ENCODE measurements around the gene MARCKSL1. TPM values are rescaled to one million over a fixed set of nuclear protein-coding genes. Genes with fewer than 3 reads are reported as not detected.

Gene MARCKSL1
- total RNA-seq, 1 experiment from 2014 or later: 445 TPM

- ChIA-PET POLR2A (ENCODE audit: low non-redundant PET) (no interaction called here), CTCF (interaction anchor here (0.5 kb wide), 1 partner anchor 414 kb away, joined by 5 read pairs; no protein-coding TSS in a partner anchor)
- Histone ChIP-seq H3K4me1 (ENCODE audit: insufficient read depth, low read length, poor library complexity, severe bottlenecking) (no peaks in the 10 kb centered on the region), H3K4me3 (ENCODE audit: low read depth, low read length, poor library complexity, severe bottlenecking) (no peak overlapping the region), H3K27ac (ENCODE audit: low read depth, low read length, poor library complexity, severe bottlenecking) (no peak overlapping the region), H3K36me3 (ENCODE audit: insufficient read depth, low read length, poor library complexity, severe bottlenecking) (peaks cover 44% of the 10 kb centered on the region), H3K9me3 (ENCODE audit: low read depth, low read length, poor library complexity, severe bottlenecking) (no peaks in the 10 kb centered on the region), H3K27me3 (replicated peaks; ENCODE audit: insufficient read depth, low read depth, low read length, poor library complexity) (no peaks in the 10 kb centered on the region)
- TF ChIP-seq, protein P1, sequence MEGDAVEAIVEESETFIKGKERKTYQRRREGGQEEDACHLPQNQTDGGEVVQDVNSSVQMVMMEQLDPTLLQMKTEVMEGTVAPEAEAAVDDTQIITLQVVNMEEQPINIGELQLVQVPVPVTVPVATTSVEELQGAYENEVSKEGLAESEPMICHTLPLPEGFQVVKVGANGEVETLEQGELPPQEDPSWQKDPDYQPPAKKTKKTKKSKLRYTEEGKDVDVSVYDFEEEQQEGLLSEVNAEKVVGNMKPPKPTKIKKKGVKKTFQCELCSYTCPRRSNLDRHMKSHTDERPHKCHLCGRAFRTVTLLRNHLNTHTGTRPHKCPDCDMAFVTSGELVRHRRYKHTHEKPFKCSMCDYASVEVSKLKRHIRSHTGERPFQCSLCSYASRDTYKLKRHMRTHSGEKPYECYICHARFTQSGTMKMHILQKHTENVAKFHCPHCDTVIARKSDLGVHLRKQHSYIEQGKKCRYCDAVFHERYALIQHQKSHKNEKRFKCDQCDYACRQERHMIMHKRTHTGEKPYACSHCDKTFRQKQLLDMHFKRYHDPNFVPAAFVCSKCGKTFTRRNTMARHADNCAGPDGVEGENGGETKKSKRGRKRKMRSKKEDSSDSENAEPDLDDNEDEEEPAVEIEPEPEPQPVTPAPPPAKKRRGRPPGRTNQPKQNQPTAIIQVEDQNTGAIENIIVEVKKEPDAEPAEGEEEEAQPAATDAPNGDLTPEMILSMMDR (conservative IDR thresholded peaks at IDR 0.05; ENCODE audit: low read depth, low read length): no peak
- TF ChIP-seq EZH2 (IDR thresholded peaks at IDR 0.05; ENCODE audit: borderline replicate concordance, low read depth, low read length, poor library complexity, severe bottlenecking): no peak
- no peak for DNase-seq (ENCODE audit: low spot score)
- intact Hi-C loops (cut with micrococcal nuclease; ENCODE audit: unreplicated experiment): no loop called here
- no TSS peak for BruUV-seq (replicated peaks)
Observed at GRCh38 chr1:32367912-32368635, 32.0 kb upstream of the MARCKSL1 start.

DNA sequence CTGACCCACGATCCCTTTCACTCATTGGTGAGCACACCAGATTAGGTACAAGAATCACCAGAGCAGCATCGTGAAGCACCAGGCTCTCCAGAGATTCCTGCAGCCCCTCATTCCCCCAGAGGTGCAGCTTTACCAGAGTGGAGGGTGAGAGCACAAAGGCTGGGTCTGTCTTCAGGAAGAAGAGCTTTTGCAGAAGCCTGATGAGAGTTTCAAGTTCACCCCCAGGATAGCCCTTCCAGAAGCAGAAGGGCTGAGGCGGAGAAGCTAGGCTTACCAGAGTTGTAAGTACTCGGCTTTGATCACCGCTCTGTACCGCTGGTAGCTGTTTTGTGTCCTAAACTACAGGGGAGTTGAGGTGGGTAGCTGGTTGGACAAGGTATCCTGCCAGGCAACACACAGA is 29.4 kb upstream of the MARCKSL1 start:
- intact Hi-C loops (cut with micrococcal nuclease; ENCODE audit: unreplicated experiment): no loop called here
- Histone ChIP-seq H3K36me3 (ENCODE audit: insufficient read depth, low read length, poor library complexity, severe bottlenecking) (peaks cover 32% of the 10 kb centered on the region), H3K27ac (ENCODE audit: low read depth, low read length, poor library complexity, severe bottlenecking) (no peak overlapping the region), H3K4me3 (ENCODE audit: low read depth, low read length, poor library complexity, severe bottlenecking) (no peak overlapping the region), H3K4me1 (ENCODE audit: insufficient read depth, low read length, poor library complexity, severe bottlenecking) (peaks cover 9% of the 10 kb centered on the region), H3K9me3 (ENCODE audit: low read depth, low read length, poor library complexity, severe bottlenecking) (no peaks in the 10 kb centered on the region), H3K27me3 (replicated peaks; ENCODE audit: insufficient read depth, low read depth, low read length, poor library complexity) (no peaks in the 10 kb centered on the region)
- BruUV-seq (replicated peaks): no TSS peak
- TF ChIP-seq, protein P1 (conservative IDR thresholded peaks at IDR 0.05; ENCODE audit: low read depth, low read length): no peak
- TF ChIP-seq EZH2 (IDR thresholded peaks at IDR 0.05; ENCODE audit: borderline replicate concordance, low read depth, low read length, poor library complexity, severe bottlenecking): no peak
- CTCF ChIA-PET: no interaction called here
- DNase-seq (ENCODE audit: low spot score): no peak
- POLR2A ChIA-PET (ENCODE audit: low non-redundant PET): no interaction called here

GRCh38 chr1:32364836-32365235 is 28.8 kb upstream of the MARCKSL1 start:
- DNase-seq (ENCODE audit: low spot score): no peak
- BruUV-seq (replicated peaks): no TSS peak
- Histone ChIP-seq H3K36me3 (ENCODE audit: insufficient read depth, low read length, poor library complexity, severe bottlenecking) (peaks cover 32% of the 10 kb centered on the region), H3K4me1 (ENCODE audit: insufficient read depth, low read length, poor library complexity, severe bottlenecking) (peaks cover 9% of the 10 kb centered on the region), H3K9me3 (ENCODE audit: low read depth, low read length, poor library complexity, severe bottlenecking) (no peaks in the 10 kb centered on the region), H3K27me3 (replicated peaks; ENCODE audit: insufficient read depth, low read depth, low read length, poor library complexity) (no peaks in the 10 kb centered on the region), H3K27ac (ENCODE audit: low read depth, low read length, poor library complexity, severe bottlenecking) (no peak overlapping the region), H3K4me3 (ENCODE audit: low read depth, low read length, poor library complexity, severe bottlenecking) (no peak overlapping the region)
- ChIA-PET POLR2A (ENCODE audit: low non-redundant PET) (interaction anchor here (0.6 kb wide), 1 partner anchor 9 kb away, joined by 14 read pairs; no protein-coding TSS in a partner anchor), CTCF (no interaction called here)
- TF ChIP-seq, protein P1 (conservative IDR thresholded peaks at IDR 0.05; ENCODE audit: low read depth, low read length): no peak
- no peak for TF ChIP-seq EZH2 (IDR thresholded peaks at IDR 0.05; ENCODE audit: borderline replicate concordance, low read depth, low read length, poor library complexity, severe bottlenecking)
- intact Hi-C loops (cut with micrococcal nuclease; ENCODE audit: unreplicated experiment): no loop called here
